HepG2 (cell line): ENCODE measurements around the gene YPEL3. TPM values are rescaled to one million over a fixed set of nuclear protein-coding genes. Genes with fewer than 3 reads are reported as not detected.

ENCODE experiments used
- E2F1 ChIP-seq: sonication (generic); formaldehyde crosslinking; IDR thresholded peaks from 2 replicates; pipeline ENCODE4 v1.5.0; 2020; ENCODE audit warnings: missing genetic modification reagents
- ETS1 ChIP-seq: sonication (generic); formaldehyde crosslinking; IDR thresholded peaks from 2 replicates; pipeline ENCODE4 v1.4.0; 2020; ENCODE audit warnings: missing genetic modification reagents
- HIC2 ChIP-seq: sonication (generic); formaldehyde crosslinking; IDR thresholded peaks from 2 replicates; pipeline ENCODE4 v1.9.0; 2022; ENCODE audit warnings: low read depth, missing genetic modification reagents
- MAFK ChIP-seq, 2 experiments: IDR thresholded peaks in 1 of 2; conservative IDR thresholded peaks in 1 of 2; 2 replicates each; pipeline ENCODE4 v1.6.1; 2011; ENCODE audit warnings: improper control_type of control experiment in 2 of 2, low read length in 2 of 2
- MLX ChIP-seq: IDR thresholded peaks from 2 replicates; pipeline ENCODE4 v1.6.1; 2016
- NFE2 ChIP-seq: sonication (generic); formaldehyde crosslinking; IDR thresholded peaks from 2 replicates; pipeline ENCODE4 v1.4.0; 2020; ENCODE audit warnings: missing genetic modification reagents
- PHF8 ChIP-seq: sonication (generic); formaldehyde crosslinking; IDR thresholded peaks from 2 replicates; pipeline ENCODE4 v1.5.0; 2020; ENCODE audit warnings: missing genetic modification reagents
- POGZ ChIP-seq: sonication (generic); formaldehyde crosslinking; IDR thresholded peaks from 2 replicates; pipeline ENCODE4 v1.4.0; 2020; ENCODE audit warnings: mild to moderate bottlenecking, missing genetic modification reagents
- SETDB1 ChIP-seq: sonication (generic); formaldehyde crosslinking; IDR thresholded peaks from 2 replicates; pipeline ENCODE4 v1.5.1; 2020; ENCODE audit warnings: missing genetic modification reagents, mild to moderate bottlenecking, borderline replicate concordance
- SIX1 ChIP-seq: sonication (generic); formaldehyde crosslinking; IDR thresholded peaks from 2 replicates; pipeline ENCODE4 v1.4.0; 2020; ENCODE audit warnings: missing genetic modification reagents, borderline replicate concordance
- ZNF18 ChIP-seq: sonication (generic); formaldehyde crosslinking; IDR thresholded peaks from 2 replicates; pipeline ENCODE4 v1.8.0; 2022; ENCODE audit warnings: mild to moderate bottlenecking, missing genetic modification reagents; ENCODE audit not compliant: insufficient replicate concordance
- ZNF33B ChIP-seq: sonication (generic); formaldehyde crosslinking; IDR thresholded peaks from 2 replicates; pipeline ENCODE4 v1.5.1; 2020; ENCODE audit warnings: mild to moderate bottlenecking, missing genetic modification reagents
- ZNF343 ChIP-seq: sonication (generic); formaldehyde crosslinking; IDR thresholded peaks from 2 replicates; pipeline ENCODE4 v1.4.0; 2020; ENCODE audit warnings: mild to moderate bottlenecking, missing genetic modification reagents
- ZNF530 ChIP-seq: sonication (generic); formaldehyde crosslinking; IDR thresholded peaks from 2 replicates; pipeline ENCODE4 v1.5.0; 2020; ENCODE audit warnings: low read depth, mild to moderate bottlenecking, missing genetic modification reagents
- ZNF775 ChIP-seq: sonication (generic); formaldehyde crosslinking; IDR thresholded peaks from 2 replicates; pipeline ENCODE4 v1.4.0; 2020; ENCODE audit warnings: missing genetic modification reagents, mild to moderate bottlenecking, moderate library complexity, borderline replicate concordance
- ZNF790 ChIP-seq: sonication (generic); formaldehyde crosslinking; IDR thresholded peaks from 2 replicates; pipeline ENCODE4 v1.8.0; 2022; ENCODE audit warnings: missing genetic modification reagents, mild to moderate bottlenecking, borderline replicate concordance
- polyA plus RNA-seq, 8 experiments: library from polyadenylated mRNA; depleted of rRNA in 3 of 8; stranded (reverse) in 7 of 8; unstranded in 1 of 8; fragments of >200 nt; fragmentation: Illumina TruSeq in 4 of 8; extraction: Trizol in 4 of 8; gene quantifications; 2 replicates each; pipeline versions ENCODE4 v1.2.1 to v1.2.3, GENCODE V29; 2011 to 2016; ENCODE audit warnings: low read depth in 4 of 8, missing spikeins in 1 of 8, mixed read lengths in 1 of 8; ENCODE audit not compliant: insufficient read depth in 1 of 8
- total RNA-seq, 5 experiments: library from RNA; depleted of rRNA; stranded (reverse); fragments of >200 nt; fragmentation: Illumina TruSeq; extraction: Trizol; gene quantifications; 2 replicates each; pipeline ENCODE4 v1.2.3, GENCODE V29; 2016; ENCODE audit warnings: low read depth in 1 of 5
- TF ChIP-seq, protein P1 (sequence below): sonication (generic); formaldehyde crosslinking; IDR thresholded peaks from 2 replicates; pipeline ENCODE4 v1.9.0; 2021; ENCODE audit warnings: missing genetic modification reagents, mild to moderate bottlenecking, borderline replicate concordance
- TF ChIP-seq, protein P2 (sequence below): sonication (generic); IDR thresholded peaks from 2 replicates; pipeline ENCODE4 v1.6.1; 2016; ENCODE audit warnings: low read depth, borderline replicate concordance
- TF ChIP-seq, protein P3 (sequence below): sonication (generic); formaldehyde crosslinking; IDR thresholded peaks from 2 replicates; pipeline ENCODE4 v1.4.0; 2020; ENCODE audit warnings: missing genetic modification reagents

The YPEL3 gene
- total and polyA plus RNA-seq, 2 of the 13 experiments (the other 11 are each of a cell fraction or from before 2014, with no cell fraction given) = 5.4 to 47.0 TPM

DNA sequence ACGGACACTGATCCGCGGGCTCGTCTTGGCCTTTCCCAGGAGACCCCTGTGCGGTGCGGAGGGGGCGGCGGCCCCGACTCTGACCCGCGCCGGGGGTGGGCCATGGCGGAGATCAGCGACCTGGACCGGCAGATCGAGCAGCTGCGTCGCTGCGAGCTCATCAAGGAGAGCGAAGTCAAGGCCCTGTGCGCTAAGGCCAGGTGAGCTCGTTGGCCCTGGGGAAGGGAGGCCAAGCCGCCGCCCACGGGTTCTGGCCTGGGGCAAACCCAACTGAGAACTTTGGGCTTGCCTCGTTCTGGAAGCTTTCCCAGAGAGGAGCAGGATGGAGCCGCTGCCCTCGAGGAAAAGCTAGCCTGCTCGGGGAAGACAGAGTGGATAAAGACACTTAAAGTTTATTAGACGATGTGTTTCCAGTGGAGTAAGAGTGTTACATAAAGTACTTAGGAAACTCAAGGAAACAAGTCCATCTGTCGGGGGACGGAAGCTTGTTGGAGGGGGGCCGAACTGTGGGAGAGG is 19.7 kb downstream of the YPEL3 start (continued):
- TF ChIP-seq MAFK (conservative IDR thresholded peaks at IDR 0.05 in 1 of 2, IDR thresholded peaks at IDR 0.05 in 1 of 2; ENCODE audit: low read length in 2 of 2) (no peak), NFE2 (CRISPR knock-in tag) (peak; percentile 41; the same call in 1 of the 2 replicates), ETS1 (CRISPR knock-in tag) (no peak), SIX1 (CRISPR knock-in tag) (no peak), POGZ (no peak), ZNF530 (CRISPR knock-in tag) (no peak), ZNF33B (CRISPR knock-in tag) (no peak), HIC2 (CRISPR knock-in tag) (no peak), ZNF343 (CRISPR knock-in tag) (peak; percentile 57; the same call in 1 of the 2 replicates), ZNF18 (CRISPR knock-in tag) (peak; percentile 56), MLX (CRISPR knock-in tag) (no peak), ZNF790 (CRISPR knock-in tag) (no peak), ZNF775 (CRISPR knock-in tag) (no peak), SETDB1 (CRISPR knock-in tag) (no peak), PHF8 (CRISPR knock-in tag) (peak; percentile 17; the same call in 1 of the 2 replicates), E2F1 (CRISPR knock-in tag) (no peak)
- TF ChIP-seq, protein P1, sequence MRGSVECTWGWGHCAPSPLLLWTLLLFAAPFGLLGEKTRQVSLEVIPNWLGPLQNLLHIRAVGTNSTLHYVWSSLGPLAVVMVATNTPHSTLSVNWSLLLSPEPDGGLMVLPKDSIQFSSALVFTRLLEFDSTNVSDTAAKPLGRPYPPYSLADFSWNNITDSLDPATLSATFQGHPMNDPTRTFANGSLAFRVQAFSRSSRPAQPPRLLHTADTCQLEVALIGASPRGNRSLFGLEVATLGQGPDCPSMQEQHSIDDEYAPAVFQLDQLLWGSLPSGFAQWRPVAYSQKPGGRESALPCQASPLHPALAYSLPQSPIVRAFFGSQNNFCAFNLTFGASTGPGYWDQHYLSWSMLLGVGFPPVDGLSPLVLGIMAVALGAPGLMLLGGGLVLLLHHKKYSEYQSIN (CRISPR knock-in tag) = no peak
- TF ChIP-seq, protein P2, sequence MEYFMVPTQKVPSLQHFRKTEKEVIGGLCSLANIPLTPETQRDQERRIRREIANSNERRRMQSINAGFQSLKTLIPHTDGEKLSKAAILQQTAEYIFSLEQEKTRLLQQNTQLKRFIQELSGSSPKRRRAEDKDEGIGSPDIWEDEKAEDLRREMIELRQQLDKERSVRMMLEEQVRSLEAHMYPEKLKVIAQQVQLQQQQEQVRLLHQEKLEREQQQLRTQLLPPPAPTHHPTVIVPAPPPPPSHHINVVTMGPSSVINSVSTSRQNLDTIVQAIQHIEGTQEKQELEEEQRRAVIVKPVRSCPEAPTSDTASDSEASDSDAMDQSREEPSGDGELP = no peak
- TF ChIP-seq, protein P3, sequence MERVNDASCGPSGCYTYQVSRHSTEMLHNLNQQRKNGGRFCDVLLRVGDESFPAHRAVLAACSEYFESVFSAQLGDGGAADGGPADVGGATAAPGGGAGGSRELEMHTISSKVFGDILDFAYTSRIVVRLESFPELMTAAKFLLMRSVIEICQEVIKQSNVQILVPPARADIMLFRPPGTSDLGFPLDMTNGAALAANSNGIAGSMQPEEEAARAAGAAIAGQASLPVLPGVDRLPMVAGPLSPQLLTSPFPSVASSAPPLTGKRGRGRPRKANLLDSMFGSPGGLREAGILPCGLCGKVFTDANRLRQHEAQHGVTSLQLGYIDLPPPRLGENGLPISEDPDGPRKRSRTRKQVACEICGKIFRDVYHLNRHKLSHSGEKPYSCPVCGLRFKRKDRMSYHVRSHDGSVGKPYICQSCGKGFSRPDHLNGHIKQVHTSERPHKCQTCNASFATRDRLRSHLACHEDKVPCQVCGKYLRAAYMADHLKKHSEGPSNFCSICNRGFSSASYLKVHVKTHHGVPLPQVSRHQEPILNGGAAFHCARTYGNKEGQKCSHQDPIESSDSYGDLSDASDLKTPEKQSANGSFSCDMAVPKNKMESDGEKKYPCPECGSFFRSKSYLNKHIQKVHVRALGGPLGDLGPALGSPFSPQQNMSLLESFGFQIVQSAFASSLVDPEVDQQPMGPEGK (CRISPR knock-in tag) = no peak
